Measurements from ENCODE around the gene GPR3.

GPR3 gene, protein sequence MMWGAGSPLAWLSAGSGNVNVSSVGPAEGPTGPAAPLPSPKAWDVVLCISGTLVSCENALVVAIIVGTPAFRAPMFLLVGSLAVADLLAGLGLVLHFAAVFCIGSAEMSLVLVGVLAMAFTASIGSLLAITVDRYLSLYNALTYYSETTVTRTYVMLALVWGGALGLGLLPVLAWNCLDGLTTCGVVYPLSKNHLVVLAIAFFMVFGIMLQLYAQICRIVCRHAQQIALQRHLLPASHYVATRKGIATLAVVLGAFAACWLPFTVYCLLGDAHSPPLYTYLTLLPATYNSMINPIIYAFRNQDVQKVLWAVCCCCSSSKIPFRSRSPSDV

DNA sequence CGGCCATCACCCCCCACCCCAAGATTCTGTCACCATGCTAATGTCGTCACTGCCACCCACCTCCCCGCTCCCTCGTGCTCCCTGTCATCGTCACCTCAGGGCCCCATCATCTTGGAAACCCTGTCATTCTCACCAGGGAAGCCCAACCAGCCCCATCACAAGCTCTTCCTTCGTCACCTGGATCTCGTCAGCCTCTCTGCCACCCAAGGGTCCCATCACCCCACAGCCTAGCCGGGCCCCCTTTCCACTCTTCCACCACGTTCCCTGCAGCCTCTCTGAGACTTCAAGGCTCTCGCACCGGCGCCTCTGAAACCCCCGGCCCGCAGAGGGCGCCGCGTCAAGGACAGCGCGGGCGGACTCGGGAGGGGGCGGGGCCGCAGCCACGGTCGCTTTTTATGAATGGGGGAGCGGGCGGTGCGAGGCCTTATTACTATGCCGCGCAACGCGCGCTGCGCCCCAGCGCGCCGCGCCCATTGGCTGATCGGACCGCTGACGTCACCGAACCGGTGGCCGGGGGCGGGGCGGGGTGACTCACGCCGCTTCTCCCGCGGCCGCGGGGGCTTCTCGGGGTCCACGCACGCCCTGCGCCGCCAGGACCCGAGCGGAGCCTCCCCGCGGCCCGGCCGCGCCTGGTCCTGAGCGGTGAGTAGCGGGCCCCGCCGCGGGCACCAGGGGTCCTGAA is at the start of gene GPR3:
TSS of gene GPR3 (plus strand) at position 527 of the 682 bp plus-strand sequence. CDS start 1,177 bp downstream, outside the sequence.
- peak; percentile 90 to 92 (median 92) for DNase-seq (ENCODE audit: low read depth in 2 of 3, low spot score in 2 of 3)

DNA sequence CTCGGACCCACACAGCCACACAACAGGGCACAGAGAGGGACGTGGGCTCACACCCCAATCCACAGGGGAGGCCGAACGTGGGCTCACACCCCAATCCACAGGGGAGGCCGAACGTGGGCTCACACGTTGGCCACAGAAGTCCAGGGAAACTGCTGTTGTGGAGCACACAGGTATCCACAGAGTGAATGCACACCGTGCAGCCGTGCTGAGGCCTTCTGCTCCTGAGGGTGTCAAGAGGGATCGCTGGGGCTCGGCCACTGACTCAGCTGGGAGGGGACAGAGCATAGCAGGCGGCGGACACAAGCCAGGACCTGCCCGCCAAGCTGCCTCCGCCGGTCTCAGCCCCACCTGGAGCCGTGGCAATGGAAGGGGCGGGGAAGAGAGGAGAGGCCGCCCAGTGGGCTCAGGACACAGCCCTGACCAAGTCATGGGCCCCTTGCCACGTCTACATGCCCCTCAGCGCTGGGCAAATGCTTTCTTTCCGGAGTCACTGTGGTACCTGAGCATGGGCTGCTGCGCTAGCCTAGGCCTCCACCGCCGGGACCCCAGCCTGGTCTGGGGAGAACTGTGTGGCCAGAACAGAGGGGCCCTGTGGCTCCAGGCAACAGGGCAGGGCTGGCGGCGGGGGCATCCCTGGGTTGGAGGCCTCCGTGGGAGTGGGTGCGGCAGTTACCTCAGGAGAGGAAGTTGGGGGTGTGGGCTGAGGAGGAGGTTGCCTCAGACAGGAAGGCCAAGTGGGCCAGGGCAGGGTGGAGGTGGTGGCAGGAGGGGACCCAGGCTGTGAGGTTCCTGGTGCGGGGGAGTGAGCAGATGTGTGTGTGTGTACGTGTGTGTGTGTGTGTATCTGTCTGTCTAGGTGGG is 49.4 kb upstream of the GPR3 start:
- DNase-seq (ENCODE audit: low read depth in 2 of 3, low spot score in 2 of 3), result no peak

DNA sequence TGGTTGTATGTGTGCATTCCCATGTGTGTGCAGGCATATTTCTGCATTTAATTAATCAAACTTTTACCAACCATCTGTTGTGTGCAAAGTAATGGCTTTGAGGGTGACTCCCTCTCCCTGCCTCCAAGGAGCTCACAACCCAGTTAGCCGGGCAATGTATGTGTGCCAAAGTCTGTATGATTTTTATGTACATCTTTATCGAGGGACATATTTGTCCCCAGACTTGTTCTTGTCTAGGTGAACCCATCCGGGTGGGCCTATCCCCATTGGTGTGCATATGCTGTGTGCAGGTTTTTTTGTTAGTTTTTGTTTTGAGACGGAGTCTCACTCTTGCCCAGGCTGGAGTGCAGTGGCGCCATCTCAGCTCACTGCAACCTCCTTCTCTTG is 48.8 kb upstream of the GPR3 start:
- no peak for DNase-seq (ENCODE audit: low read depth in 2 of 3, low spot score in 2 of 3)

DNA sequence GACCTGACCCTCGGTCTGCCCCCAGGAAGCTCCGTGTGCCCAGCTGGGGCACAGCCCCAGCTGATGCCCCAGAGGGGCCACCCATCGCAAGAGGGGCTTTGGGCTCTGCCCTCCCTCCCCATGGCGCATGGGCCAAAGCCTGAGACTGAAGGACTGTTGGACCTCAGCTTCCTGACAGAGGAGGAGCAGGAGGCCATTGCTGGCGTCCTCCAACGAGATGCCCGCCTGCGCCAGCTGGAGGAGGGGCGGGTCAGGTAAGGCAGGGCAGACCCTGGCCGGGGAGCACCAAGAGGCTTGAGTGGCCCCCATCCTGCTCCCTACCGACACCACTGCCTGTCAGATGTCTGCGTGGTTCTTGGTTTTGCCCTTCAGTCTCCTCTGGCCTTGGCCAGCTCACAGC is 47.1 kb upstream of the GPR3 start:
- DNase-seq (ENCODE audit: low read depth in 2 of 3, low spot score in 2 of 3), result no peak

DNA sequence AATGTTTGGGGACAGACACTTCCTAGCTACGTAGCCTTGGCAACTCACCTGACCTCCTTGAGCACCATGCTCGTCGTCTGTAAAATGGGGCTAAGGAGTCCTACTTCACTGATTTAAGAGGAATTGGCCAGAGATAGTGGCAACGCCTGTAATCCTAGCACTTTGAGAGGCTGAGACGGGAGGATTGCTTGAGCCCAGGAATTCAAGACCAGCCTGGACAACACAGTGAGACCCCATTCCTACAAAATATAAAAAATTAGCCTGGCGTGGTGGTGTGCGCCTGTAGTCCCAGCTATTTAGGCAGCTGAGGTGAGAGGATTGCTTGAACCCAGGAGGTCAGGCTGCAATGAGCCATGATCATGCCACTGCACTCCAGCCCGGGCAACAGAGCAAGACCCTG is 46.1 kb upstream of the GPR3 start:
- no peak for DNase-seq (ENCODE audit: low read depth in 2 of 3, low spot score in 2 of 3)

DNA sequence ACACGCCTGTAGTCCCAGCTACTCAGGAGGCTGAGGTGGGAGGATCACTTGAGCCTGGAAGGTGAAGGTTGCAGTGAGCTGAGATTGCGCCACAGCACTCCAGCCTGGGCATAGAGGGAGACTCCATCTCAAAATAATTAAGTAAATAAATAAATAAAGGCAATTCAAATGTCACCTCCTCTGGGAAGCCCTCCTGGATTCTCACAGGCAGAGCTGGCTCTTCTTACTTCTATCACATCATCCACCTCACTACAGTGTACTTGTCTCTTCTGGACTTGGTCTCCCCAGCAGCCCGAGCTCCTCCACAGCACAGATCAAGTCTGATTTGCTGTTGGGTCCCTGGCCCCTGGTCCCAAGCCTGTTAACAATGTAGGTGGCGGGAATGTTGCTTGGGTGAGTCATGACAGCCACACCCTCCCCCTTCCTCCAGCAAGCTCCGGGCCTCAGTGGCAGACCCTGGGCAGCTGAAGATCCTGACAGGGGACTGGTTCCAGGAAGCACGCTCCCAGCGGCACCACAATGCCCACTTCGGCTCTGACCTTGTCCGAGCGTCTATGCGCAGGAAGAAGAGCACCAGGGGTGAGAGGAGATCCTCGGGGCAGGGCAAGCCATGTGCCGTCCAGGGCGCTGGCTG is 45.3 kb upstream of the GPR3 start:
- no peak for DNase-seq (ENCODE audit: low read depth in 2 of 3, low spot score in 2 of 3)

DNA sequence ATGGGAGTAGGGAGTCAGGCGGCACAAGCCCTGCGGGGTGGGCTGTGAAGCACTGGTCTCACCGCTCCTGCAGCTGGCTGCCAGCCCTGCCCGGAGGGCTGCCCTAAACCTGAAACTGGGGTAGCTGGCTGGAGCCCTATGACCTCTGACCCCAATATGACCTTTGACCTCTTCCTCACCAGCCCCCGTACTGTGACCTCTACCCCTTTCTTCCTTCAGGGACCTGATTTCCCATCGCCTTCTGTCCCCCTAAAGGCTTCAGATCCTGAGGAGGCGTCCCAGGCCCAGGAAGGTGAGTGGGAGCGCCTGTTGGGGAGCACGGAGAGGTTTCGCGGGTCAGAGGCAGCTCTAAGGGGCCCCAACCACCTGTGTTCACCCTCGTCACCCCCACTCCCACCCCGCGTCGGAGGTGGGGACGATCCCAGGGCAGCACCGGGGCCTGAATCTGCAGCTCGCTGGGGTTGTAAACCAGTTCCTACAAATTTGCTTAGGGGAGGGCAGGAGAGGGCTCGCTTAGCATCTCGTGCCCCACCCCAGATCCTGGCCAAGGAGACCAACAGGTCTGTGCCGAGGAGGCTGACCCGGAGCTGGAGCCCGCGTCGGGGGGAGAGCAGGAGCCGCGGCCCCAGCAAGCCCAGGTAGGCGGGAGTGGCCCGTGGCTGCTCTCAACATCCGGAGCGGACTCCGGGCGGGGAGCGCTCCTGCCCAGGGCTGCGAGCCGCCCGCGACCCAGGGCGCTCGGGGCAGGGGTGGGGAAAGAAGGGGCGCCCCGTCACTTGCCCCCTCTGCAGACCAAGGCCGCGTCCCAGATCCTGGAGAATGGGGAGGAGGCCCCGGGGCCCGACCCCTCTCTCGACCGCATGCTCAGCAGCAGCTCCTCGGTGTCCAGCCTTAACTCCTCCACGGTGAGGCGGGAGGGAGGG is 43.3 kb upstream of the GPR3 start:
- no peak for DNase-seq (ENCODE audit: low read depth in 2 of 3, low spot score in 2 of 3)

DNA sequence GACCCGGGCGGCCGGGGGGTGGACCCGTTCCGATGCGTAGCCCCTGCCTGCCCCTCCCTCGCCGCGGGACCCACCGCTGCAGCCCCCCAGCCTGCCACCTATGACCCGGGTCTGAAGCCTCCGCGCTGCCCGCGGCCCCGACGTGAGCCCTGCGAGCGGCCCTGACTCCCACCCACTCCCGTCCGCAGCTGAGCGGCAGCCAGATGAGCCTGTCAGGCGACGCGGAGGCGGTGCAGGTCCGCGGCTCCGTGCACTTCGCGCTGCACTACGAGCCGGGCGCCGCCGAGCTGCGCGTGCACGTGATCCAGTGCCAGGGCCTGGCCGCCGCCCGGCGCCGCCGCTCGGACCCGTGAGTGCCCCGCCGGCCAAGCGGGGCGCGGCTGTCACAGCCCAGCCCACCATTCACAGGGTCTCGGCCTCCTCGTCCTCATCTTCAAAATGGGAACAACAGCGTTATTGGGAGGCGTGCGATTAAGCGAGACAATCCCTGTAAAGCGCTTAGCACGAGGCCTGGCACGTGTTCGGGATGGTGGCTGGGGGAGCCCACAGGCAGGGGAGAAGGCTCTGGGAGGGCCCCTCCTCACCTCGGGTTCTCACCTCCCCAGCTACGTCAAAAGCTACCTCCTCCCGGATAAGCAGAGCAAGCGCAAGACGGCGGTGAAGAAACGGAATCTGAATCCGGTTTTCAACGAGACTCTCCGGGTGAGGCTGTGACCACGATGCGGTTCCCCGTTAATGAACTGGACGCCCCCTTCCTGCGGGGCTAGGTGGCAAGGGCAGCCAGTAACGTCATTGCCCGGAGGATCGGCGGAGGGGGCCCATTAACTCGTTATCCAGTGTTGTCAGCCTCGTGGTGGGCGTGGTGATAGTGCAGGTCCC is 42.4 kb upstream of the GPR3 start:
- DNase-seq (ENCODE audit: low read depth in 2 of 3, low spot score in 2 of 3), result no peak

DNA sequence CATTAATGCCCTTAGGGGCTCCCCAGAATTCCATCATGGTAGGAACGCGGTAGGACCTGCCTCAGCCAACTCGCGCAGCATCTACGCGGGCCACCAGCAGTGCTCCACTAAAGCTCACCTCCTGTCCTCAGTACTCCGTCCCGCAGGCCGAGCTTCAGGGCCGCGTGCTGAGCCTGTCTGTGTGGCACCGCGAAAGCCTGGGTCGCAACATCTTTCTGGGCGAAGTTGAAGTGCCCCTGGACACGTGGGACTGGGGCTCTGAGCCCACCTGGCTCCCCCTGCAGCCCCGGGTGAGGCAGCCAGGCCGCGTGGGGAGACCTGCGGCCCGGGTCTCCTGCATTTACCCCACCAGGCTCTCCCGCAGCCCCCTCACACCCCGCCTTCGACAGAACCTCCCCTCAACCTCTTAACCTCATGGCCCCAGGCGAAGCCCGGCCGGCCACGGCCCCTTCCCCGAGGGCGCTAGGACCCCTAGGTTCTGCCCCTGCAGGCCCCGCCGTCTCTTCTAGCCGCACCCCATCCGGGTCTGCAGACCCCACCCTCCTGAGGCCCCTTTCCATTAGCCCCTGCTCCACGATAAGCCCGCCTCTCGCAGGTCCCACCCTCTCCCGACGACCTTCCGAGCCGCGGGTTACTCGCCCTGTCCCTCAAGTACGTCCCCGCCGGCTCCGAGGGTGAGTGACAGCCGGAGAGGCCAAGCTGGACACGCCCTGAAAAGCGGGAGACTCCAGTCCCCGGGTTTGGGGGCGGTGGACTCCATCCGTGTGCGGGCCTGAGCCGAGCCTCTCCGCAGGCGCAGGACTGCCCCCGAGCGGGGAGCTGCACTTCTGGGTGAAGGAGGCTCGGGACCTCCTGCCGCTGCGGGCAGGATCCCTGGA is 41.5 kb upstream of the GPR3 start:
- no peak for DNase-seq (ENCODE audit: low read depth in 2 of 3, low spot score in 2 of 3)

DNA sequence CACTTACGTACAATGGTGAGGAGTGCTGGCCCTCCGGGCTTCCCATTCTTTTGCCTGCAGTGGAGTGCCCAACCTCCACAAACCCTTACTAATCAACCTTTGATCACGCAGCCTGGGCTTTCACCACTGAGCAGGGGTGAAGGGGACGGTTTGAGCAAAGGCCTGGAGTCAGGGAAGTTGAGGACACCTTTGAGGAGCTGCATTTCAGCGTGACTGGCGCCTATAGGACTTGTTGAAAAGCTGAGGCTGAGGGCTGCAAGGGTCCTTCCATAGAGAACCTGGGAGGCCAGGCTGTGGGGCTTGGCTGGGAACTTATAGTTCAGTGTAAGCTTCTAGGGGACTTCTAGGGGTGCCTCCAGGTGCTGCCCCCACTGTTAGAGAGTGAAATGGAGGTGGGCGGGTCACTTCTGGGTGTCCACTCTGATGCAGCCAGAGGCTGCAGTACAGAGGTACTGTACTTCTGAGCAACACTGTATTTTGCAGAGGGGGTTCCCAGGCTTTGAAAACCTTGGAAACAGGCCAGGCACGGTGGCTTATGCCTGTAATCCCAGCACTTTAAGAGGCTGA is 40.8 kb upstream of the GPR3 start:
- DNase-seq (ENCODE audit: low read depth in 2 of 3, low spot score in 2 of 3), result no peak

DNA sequence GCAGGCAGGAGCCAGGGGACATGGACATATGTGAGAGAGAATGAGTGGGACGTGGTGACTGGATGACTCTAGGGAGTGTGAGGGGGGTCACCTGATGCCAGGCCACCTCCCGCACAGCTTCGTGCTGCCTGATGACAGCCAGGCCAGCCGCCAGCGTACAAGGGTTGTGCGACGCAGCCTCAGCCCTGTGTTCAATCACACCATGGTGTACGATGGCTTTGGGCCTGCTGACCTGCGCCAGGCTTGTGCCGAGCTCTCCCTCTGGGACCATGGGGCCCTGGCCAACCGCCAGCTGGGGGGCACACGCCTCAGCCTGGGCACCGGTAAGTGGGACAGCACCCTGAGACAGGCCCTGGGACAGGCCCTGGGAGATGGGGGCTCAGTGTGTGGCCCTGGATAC is 39.3 kb upstream of the GPR3 start:
- DNase-seq (ENCODE audit: low read depth in 2 of 3, low spot score in 2 of 3), result no peak

DNA sequence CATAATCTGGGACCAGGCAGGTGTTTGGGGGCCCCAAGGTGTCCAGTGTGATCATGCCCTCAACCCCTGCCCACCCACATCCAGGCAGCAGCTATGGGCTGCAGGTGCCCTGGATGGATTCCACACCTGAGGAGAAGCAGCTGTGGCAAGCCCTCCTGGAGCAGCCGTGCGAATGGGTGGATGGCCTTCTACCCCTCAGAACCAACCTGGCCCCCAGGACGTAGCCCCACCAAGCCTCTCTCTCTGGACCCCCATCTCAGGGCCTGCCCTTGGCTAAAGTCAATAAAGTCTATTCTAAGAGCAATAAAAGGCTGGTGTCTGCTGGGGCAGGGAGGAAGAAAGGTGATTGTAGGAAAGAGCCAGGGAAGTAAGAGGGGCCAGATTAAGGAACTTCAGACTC is 38.8 kb upstream of the GPR3 start:
- DNase-seq (ENCODE audit: low read depth in 2 of 3, low spot score in 2 of 3), result no peak

DNA sequence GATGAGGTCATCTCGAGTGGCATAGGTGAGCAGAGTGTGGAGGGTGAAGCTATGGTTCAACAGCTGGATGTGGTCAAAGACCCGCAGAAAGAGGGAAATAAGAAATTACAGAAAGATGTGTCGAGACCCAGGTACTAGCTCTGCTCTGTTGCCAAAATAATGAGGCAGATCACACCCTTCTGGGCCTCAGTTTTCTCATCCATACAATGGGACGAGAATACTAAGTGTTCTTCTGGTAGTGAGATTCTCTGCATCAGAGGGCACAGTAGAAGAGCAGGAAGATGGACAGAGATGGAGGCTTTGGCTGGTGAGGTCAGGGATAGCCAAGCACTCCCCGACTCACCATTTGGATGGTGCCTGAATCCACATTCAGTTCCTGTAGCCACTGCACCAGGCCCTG is 36.7 kb upstream of the GPR3 start:
- DNase-seq (ENCODE audit: low read depth in 2 of 3, low spot score in 2 of 3), result no peak

DNA sequence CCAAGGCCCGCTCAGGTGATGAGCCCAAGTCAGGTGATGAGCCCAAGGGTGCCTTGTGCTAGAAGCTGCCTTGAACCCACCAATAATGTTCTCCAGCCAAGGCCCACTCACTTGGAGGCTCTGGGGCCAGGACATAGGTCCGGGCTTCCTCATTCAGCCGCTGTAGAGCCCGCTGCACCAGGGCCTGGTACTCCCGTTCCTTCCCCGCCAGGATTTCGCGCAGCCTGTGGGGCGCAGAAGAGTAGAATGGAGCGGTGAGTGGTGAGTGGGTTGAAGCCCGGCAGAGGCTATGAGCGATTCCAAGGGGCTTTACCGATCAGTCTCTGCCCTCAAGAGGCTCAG is 36.2 kb upstream of the GPR3 start:
- DNase-seq (ENCODE audit: low read depth in 2 of 3, low spot score in 2 of 3), result no peak

DNA sequence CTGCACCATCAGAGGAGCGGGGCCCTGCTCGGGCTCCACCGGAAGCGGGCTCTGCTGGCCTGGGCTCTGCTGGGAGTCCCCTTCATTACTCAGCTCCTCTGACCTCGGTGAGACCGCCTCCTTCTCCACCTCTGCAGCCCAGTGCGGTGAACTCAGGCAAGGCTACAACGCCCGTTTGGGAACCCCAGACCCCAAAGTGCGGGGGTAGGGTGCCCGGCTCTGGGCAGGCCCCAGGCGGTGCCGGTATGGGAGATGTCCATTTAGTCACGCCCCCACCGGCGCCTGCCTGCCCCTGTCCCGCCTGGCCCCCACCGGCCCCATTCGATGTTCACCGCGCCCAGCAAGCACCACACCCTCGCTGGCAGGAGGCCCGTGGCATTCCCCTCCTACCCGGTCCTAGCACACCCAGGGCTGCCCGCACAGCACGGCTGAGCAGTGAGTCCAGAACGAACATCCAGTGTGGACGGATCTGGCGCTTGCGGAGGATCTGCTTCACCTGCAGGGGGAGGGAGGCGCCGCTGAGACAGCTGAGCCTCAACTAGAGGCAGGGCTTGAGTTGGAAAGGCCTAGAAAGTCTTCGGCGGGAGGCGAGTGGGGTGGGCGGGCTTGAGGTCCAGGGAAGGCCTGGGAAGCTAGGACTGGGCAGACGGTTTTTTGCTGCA is 35.7 kb upstream of the GPR3 start:
- no peak for DNase-seq (ENCODE audit: low read depth in 2 of 3, low spot score in 2 of 3)

DNA sequence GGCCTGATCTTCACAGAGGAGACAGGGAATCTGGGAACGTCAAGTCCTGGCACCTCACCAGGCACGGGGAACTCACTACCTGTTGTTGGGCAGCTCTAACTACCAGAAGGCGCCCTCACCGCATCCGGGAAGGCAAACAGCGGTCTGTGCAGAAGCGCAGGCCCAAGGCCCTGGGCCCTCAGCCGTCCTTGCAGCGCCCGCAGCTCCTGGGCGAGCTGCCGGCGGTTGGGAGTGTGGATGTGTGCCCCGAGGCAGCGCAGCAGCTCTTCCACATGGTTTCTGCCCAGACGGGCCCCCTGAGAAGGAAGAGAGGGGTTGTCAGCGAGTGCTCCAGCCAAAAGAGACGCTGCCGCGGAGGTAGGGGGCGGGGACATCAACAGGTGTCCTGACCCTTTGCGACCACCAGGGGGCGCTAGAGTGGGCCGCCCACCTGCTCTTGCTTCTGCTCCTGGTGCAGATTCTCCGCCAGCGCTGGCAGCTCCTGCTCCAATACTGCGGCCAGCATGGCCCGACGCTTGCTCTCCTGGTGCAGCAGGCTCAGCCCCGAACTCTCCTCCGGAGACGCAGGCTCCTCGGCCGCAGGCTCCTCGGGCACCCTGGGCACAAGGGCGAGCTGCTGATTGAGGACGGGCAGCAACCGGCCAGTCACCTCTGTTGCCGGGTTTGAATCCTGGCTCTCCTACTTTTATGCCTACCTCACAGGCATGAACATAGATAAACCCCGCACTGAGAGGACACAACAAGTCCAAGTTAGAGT is 35.0 kb upstream of the GPR3 start:
- peak in 2 of 3 experiments; percentile 59 to 83 for DNase-seq (ENCODE audit: low read depth in 2 of 3, low spot score in 2 of 3)

Data from activated CD8-positive, alpha-beta memory T cell treated with anti-CD3 and anti-CD28 coated beads for 48 hours (primary cell).